HFF-Myc (cell line): ENCODE measurements around the gene DIS3L.
"Not testable (repeated sequence)": the region's sequence is repeated elsewhere in the genome, so short reads cannot be mapped to it uniquely, and the experiment has no call there.

Experiments
- DNase-seq: peaks from one replicate; pipeline ENCODE4 v3.0.0-alpha.2; 2011; ENCODE audit warnings: low read depth; ENCODE audit errors: extremely low read depth
- H3K4me3 ChIP-seq: replicated peaks from 2 replicates; pipeline ENCODE4 v1.5.1; 2011; ENCODE audit warnings: low read depth, mild to moderate bottlenecking, control low read depth, low read length
- TF ChIP-seq, protein P1 (sequence below): IDR thresholded peaks from 2 replicates; pipeline ENCODE4 v1.5.1; 2012; ENCODE audit warnings: mild to moderate bottlenecking, low read depth, low read length, control low read depth; ENCODE audit errors: missing control alignments

Gene DIS3L

GRCh38 chr15:66298803-66299251 lies 5.5 kb downstream of the DIS3L start:
- H3K4me3 ChIP-seq, result no peak overlapping the region
- TF ChIP-seq, protein P1, sequence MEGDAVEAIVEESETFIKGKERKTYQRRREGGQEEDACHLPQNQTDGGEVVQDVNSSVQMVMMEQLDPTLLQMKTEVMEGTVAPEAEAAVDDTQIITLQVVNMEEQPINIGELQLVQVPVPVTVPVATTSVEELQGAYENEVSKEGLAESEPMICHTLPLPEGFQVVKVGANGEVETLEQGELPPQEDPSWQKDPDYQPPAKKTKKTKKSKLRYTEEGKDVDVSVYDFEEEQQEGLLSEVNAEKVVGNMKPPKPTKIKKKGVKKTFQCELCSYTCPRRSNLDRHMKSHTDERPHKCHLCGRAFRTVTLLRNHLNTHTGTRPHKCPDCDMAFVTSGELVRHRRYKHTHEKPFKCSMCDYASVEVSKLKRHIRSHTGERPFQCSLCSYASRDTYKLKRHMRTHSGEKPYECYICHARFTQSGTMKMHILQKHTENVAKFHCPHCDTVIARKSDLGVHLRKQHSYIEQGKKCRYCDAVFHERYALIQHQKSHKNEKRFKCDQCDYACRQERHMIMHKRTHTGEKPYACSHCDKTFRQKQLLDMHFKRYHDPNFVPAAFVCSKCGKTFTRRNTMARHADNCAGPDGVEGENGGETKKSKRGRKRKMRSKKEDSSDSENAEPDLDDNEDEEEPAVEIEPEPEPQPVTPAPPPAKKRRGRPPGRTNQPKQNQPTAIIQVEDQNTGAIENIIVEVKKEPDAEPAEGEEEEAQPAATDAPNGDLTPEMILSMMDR, result no peak
- DNase-seq, result no peak

DNA sequence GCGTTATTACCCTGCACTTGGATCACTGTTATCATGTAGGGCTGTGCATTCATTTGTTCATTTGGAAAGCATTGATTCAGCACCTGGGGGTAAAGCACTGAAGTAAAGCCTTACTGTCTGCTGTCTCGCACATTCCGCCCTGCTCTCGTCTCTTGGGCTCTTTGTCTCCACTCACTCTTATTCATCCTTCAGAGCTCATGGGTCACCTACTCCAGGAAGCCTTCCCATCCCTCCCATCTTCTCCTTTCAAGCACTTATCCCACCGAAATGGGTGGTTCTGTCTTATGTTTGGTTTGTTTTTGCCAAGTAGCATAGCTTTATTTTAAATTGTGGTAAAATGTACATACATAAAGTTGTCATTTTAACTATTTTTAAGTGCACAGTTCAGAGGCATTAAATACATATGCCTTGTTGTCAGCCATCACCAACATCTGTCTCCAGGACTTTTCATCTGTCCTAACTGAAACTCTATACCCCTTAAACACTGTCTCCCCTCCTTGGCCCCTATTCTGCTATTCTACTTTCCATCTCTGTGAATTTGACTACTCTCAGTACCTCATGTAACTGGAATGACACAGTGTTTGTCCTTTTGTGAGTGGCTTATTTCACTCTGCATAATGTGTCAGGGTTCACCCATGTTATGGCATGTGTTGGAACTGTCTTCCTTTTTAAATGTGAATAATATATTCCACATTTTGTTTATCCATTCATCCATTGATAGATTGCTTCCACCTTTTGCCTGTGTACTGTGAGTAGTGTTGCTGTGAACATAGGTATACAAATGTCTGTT lies 9.3 kb downstream of the DIS3L start:
- DNase-seq, result no peak
- TF ChIP-seq, protein P1, result no peak
- H3K4me3 ChIP-seq, result no peak overlapping the region

DNA sequence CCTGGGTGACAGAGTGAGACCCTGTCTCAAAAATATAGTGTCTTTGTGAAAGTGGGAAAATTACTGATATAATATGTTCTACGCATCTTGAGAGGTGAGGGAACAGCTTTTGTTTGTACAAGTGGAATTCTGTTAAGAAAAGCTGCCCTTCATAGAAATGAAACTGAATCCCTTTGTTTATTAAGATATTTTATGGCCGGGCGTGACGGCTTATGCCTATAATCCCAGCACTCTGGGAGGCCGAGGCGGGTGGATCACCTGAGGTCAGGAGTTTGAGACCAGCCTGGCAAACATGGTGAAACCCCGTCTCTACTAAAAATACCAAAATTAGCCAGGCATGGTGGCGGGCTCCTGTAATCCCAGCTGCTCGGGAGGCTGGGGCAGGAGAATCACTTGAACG lies 11.1 kb downstream of the DIS3L start:
- DNase-seq, H3K4me3 ChIP-seq: not testable (repeated sequence)

- TF ChIP-seq, protein P1, result no peak
- no peak for DNase-seq
- H3K4me3 ChIP-seq, result no peak overlapping the region
Observed at GRCh38 chr15:66306381-66306780, 13.0 kb downstream of the DIS3L start.

DNA sequence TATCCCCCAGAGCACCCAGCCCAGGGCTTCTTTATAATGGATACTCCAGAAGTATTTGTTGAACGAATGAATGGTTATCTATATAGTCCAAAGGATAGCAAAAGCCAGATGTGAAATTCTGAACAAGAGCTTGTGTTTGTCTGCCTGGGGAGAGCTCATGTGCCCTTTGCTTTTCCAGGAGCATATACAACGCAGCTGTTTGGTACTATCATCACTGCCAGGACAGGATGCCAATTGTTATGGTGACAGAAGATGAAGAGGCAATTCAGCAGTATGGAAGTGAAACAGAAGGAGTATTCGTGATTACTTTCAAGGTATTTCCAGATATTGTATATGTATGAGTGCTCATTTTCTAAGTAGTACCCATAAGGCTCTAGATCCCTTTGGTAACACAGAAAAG lies 15.2 kb downstream of the DIS3L start:
- no peak overlapping the region for H3K4me3 ChIP-seq
- DNase-seq, result no peak
- TF ChIP-seq, protein P1, result no peak

DNA sequence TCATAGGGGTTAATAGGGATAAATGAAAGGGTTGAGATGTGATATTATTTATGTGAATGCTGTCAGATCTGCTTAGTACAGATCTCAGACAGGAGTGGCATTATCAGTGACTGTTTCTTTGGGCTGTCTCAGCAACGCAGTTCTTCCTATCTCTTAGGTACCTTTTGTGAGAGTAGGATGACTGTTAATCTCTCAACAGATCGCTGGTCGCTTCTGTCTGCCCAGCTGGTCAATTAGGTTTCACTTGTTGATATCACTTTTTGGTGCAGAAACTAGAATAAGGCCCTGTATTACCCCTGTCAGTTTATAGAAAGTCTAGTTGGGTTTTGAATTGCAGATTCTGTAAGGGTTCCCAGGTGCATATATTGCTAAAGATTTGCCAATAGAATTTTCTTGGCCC lies 16.5 kb downstream of the DIS3L start:
- H3K4me3 ChIP-seq, result no peak overlapping the region
- TF ChIP-seq, protein P1, result no peak
- no peak for DNase-seq

GRCh38 chr15:66310786-66311185 lies 17.4 kb downstream of the DIS3L start:
- DNase-seq, result no peak
- TF ChIP-seq, protein P1, result no peak
- H3K4me3 ChIP-seq, result no peak overlapping the region
